ENCODE results near the gene PRSS36.
"Not testable (repeated sequence)": the region's sequence is repeated elsewhere in the genome, so short reads cannot be mapped to it uniquely, and the experiment has no call there.

PRSS36 gene

DNA sequence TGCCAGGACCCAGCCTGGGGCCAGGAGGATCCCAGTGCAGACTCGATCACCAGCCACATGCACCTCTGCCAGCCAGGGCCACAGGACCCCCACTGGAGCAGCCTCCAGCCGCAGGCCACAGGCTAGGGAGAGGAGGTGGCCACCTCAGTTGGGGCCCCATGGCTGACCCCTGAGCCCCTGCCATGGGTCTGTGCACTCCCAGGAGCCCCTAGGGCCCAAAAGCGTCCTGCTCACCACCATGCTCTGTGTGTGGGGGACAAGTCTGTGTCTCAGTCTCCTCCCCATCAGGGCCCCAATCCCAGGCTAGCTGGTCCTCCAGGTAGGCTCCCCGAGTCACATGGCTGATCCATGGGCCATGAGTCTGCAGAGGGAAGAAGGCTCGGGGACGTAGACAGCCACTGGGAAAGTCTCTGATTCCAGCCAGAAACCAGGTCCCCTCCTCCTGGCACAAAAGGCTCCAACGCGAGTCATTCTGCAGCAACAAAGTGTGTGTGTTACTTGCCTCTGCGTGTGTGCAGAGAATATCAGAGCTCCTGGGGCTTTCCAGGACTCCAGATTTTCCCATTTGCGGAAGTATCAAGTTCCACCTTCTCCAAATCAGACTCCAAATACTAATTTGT, 8.3 kb downstream of the PRSS36 start:
- no peak for DNase-seq

DNA sequence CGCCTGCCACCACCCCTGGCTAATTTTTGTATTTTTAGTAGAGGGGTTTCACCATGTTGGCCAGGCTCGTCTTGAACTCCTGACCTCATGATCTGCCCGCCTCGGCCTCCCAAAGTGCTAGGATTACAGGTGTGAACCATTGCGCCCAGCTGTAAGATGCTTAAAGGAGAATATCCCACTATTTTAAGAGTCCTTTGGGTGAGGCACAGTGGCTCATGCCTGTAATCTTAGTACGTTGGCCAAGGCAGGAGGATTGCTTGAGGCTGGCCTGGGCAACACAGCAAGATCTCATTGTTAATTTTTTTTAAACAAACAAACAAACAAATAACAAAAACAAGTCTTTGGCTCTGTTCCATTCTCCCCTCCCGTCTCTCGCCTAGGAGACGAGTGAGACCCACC, 8.8 kb downstream of the PRSS36 start:
- not testable (repeated sequence) for DNase-seq

DNA sequence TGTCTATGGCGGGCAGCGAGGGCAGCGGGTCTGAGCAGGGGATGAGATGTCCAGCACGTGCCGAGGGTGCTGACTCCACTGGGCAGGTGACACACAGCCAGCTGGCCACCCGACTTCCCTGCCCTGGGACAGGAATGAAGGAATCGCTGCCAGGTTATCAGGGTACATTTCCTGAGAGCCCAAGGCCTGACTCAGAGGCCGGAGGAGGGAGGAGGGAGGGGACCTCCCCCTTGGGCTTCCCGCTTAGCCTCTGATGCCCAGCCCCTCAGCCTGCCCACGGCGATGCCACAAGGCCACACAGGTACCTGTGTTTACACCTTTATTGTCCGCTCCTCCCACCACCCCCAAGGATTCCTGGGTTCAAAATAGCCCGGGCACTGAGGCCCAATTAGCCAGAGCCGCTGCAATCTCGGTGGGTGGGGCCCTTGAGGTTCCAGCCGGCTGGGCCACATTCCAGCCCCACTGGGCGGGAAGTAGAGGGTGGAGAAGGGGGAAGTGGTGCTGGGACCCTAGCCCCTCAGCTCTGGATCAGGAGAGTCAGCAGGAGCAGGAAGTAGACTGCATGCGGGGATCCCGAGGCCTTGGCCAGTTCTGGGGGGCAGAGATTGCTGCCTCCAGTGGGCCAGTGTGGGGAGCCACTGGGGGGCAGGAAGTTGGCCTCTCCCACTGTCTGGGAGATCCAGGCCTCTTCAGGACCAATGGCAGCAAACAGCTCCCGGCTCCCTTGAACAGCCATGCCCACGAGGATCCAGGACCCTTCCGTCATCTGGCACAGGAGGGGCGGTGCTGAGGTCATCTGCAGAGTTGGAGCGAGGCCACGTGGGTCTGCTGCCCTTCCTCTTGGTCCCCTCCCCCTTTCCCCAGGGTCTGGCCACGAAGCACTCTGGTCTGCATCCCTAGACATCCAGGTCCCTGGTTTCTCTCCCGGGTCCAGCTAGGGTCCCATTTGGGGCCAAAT, 11.0 kb downstream of the PRSS36 start:
- peak; percentile 42 for DNase-seq

DNA sequence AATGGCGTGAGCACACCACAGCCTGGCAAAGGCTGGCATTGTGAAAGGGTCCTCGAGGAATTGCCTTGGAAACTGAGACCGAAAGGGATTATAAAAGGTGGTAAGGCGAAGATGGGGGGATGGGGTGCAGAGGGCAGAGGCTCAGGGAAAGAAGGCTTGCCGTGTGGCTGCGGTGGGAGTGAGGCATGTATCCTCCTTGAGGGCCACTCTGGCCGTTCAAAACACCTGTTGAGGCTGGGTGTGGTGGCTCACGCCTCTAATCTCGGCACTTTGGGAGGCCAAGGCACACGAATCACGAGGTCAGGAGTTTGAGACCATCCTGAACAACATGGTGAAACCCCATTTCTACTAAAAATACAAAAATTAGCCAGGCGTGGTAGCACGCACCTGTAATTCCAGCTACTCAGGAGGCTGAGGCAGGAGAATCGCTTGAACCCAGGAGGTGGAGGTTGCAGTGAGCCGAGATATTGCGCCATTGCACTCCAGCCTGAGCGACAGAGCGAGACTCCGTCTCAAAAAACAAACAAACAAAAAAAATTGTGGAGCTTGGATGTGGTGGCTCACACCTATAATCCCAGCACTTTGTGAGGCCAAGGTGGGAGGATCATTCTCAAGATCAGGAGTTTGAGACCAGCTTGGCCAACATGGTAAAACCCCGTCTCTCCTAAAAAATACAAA, 12.9 kb downstream of the PRSS36 start:
- DNase-seq = not testable (repeated sequence)

DNA sequence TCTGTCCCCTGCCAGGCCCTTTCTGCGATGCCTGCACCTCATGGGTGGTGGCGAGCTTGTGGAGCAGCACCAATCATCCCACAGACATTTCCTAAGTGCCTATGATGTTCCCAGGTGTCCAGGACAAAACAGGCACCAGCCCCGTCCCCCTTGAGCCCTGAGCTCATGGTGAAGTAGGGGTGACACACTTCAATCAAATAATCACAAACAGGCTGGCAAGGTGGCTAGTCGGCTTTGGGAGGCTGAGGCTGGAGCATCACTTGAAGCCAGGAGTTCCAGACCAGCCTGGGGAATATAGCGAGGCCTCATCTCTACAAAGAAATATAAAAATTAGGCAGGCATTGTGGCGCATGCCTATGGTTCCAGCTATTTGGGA, 13.6 kb downstream of the PRSS36 start:
- DNase-seq = no peak

DNA sequence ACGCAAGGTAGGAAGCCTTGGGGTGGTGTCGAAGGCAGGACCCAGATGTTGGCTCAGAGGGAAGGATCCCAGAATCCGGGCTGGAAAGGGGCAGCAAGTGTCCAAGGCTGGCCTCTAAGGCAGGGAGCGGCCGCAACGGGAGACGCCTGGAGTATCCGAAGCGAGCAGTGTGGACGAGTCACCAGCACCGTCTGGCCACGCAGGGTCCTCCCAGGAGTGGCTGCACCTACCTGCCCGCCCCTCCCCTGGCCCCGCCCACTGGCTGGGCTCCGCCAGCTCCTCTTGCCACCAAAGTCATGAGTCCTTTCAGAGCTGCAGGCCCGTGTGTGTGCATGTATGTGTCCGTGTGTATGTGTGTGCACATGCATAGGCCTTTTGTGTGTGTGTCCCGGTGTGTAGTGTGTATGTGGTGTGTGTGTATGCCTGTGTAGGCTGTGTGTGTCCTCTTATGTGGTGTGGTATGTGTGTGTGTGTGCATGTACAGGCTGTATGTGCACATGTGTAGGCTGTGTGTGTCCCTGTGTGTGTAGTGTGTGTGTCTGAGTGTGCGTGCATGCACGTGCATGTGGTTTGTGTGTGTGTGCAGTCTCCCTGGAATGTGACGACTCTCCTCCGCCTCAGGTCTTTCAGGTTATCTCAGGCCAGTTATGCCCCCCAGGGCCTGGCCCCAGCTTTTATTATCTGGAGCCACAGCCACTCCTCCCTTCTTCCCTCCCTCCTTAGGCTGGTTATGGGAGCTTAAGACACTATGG, 14.2 kb downstream of the PRSS36 start, which contains the start of gene PRSS8:
Gene PRSS8, minus strand, starts transcription at position 193 of the 752 bp plus-strand sequence. CDS start 229 bp downstream, outside the sequence.
- DNase-seq = no peak

DNA sequence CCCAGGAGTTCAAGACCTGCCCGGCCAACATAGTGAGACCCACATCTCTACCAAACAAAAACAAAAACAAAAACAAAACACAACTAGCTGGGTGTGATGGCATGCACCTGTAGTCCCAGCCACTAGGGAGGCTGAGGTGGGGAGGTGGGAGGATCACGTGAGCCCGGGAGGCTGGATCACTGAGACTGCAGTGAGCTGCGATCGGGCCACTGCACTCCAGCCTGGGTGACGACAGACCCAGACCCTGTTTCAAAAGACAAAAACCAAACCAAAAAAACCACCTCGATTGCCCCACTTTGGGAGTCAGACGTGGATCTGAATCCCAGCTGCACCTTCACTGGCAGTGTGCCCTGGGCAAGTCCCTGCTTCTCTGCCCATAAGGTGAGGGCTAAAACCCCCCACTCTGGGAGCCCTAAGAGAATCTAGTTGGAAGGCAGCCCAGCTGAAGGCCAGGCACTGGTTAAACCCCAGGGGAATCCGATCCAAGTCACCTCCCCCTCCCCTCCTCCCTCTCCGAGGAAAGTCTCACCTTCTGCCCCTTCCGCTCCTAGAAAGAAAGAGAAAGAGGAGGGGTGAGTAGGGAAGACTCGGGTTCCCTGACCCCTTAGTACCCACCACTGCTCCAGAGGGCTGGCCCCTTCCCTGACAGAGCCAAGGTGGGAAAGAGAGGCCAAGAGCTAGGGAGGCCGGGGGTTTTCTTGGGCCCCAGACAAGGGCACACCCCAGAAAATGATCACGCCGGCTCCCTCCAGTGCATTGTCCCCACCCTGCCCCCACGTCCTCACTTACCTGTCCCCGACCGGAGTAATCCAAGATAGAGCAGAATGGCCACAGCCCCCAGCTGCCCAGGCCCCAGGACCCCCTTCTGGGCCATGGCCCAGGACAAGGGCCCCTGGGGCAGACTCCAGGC, 15.0 kb downstream of the PRSS36 start:
- DNase-seq = no peak

DNA sequence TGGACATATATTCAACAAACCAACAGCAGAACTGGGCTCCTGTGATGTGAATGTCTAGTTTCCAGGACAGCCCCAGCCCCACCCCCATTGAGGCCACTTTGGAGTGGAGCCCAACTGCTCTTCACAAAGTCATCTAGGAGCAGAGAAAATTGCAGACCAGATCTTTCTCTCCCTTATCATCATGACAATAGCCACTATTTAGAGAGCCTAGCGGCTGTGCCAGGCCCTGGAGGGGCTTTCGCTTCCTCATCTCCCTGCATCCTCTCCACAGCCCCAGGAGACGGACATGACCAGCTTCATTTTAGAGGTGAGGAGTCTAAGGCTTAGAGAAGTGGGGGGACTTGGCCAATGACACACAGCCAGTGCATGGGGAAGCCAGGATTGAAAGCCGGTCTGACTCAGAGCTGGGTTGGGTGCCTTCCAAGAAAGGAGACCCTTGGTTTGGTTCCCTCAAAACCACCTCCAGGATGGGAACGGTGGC, 15.7 kb downstream of the PRSS36 start:
- no peak for DNase-seq

DNA sequence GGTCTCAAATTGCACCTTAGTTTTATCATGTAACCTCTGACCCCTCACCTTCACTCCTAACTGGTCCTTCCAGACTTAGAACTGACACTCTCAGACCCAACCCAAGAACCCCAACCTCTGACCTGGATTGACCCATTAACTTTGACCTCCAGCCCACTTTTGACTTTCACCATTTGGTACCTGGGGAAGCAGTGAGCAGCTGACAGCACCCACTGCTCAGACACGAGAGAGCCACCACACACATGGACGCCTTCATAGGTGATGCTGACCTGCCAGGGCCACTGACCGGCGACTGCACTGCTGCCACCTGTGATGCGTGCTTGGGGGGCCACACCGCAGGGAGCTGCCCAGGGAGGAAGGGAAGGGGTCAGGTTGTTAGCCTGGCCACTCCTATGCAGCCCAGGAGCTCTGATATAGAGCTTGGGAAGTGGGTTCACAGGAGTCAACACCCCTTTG, 16.8 kb downstream of the PRSS36 start:
- DNase-seq = no peak

DNA sequence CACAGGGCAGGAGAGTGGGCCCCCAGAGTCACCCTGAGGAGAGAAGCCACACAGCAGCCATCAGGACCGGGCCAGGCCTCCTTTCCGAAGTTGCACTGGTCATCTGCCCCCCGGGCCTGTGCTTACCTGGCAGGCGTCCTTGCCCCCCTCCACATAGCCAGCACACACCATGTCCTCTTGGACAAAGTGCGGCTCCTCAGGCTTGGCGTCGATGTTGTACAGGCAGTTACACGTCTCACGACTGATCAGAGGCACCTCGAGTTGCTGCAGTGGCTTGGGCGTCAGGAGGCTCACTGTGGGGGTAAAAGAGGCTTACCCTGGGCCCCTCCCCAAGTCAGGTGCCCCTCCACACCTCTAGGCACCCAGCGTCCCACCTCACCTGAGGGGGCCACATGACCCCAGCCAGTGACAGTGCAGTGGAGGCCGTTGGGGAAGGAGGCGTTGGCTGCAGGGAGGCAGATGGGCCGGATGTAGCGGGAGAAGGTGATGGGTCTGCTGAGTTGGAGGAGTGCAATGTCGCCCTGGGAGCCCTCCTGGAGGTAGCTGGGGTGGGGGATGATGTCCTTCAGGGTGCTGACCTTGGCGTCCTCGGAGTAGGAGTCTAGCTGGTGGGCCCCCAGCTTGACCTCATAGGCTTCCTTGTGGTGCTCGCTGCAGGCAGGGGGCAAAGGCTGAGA, 17.4 kb downstream of the PRSS36 start:
- no peak for DNase-seq

DNA sequence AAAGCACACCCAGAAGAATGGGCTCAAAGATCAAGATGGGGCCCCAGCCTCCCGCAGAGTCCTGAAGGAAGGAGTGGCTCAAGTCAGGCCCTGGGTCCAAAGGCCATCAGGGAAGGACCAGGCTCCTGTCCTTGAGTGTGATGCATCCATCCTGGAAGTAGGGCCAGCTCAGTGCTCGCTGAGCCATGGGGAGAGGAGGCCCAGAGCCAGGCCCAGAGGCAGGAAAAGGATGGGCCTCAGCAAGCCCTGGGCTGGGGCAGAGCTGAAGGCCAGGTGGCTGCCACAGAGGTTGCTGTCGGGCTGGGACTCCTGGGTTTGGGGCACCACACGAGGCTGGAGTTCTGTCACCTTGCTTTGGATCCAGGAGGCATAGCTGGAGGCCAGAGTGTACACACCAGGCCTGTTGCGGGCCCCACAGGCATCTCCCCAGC, 18.0 kb downstream of the PRSS36 start:
- DNase-seq = no peak

DNA sequence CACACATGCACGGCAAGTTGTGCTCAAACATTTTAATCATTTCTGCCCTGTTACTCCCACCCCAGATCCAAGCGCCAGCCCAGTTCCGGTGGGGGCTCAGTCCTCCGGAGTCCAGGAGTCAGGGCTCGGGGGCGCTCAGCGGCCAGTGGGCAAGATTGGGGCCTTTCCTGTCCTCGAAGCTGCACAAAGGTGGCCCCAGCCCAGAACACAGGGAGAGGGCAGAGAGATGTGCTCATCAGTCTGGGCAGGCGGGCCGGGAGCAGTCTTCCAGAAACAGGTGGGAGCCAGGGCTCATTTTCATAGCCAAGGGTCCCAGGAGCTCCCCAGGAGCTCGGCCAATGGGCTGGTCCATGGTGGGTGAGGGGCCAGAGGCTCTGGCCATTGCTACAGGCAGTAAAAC, 18.4 kb downstream of the PRSS36 start:
- no peak for DNase-seq

DNA sequence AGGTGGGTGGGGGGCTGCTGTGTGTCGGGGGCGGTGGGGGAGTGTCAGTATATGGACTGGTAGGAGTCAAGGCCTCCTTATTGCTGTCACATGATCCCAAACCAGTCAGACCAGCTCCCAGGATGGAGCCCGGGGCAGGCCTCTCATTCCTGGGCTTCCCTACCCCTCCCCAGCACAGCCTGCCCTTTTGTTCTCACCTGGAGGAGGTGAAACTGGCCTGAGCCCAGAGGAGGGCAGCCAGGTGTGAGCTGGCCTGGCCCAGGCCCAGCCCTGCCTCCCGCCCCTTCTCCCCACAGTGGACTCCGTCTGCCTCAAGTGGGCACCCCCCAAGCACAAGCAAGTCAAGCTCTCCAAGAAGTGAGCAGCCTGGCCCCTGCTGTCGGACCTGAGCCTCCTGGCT, 19.0 kb downstream of the PRSS36 start:
- DNase-seq = no peak

DNA sequence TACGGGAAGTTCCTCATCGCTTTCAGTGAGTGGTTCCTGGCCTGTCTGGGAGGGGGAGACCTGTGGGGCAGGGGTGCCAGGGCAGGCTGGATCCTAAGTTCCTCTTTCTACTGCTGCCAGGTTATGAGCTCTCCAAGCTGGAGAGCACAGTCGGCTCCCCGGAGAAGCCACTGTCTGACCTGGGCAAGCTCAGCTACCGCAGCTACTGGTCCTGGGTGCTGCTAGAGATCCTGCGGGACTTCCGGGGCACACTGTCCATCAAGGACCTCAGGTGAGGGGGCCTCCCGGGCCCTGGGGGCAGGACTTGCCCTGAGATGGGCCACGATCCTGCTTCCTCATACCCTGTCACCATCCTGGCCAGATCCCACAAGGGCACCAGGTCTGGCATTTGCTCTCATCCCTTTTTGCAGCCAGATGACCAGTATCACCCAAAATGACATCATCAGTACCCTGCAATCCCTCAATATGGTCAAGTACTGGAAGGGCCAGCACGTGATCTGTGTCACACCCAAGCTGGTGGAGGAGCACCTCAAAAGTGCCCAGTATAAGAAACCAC, 19.5 kb downstream of the PRSS36 start:
- DNase-seq = no peak

DNA sequence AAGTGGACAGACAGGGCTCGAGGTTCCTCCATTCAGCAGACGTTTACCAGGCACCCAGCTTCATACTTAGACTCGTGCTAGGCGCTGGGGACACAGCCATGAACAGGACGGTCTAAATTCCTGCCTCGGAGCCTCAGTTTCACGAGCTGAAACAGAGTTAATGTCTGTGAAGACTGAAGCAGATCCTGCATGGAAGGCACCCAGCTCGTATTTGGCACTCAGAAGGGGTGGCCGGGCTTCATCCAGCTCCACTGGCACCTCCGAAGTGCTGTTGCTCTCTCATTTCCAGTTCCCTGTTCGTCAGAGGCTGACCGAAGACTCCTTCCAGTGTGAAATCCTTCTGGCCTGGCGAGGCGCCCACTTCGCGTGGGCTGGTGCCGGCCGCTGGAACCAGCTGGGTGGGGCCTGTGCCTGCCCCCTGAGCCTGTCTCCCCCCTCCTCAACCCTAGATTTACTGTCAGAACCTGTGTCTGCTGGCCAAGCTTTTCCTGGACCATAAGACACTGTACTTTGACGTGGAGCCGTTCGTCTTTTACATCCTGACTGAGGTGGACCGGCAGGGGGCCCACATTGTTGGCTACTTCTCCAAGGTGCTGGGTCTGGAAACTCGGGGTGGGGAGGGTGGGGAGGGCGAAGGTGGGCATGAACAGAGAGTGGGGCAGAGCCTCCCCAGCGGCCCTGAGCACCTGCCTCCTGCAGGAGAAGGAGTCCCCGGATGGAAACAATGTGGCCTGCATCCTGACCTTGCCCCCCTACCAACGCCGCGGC, 20.1 kb downstream of the PRSS36 start:
- no peak for DNase-seq

DNA sequence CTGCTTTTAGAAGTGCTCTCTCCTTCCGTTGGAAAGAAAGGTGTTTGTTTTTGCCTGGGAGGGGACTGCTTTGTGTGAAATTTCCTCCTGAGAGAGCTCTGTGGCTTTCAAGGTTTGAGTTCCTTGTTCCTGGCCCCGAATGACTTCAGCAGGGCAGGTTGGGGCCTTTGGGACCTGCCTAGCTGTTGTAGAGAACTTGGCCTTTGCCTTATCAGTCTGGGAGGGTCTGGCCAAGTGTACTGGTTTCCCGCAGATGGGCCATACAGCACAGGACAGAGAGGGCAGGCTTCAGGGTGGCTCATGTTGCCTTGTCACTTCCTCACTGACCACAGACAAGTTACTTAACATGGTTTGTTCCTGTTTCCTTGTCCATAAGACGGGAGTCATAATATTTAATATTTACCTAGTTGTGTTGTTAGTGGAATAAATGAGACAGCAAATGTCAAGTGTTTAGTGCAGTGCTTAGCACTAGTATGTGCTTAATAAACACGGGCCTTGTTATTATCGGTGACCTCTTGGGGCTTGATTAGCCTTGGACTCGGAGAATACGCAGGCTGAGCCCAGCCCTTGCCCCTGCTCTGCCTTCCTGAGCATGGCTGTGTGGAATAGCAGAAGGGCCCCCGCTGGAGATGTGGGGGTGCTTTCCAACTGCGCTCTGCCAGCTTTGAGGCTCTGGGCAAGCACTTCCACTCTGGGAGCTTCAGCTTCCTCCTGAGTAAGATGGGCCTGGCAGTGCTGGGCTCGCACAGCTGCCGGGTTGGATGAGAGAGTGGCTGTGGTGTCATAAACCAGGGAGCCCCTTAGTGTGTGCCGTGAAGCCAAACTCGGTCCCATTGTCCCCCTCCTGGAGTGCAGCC, 20.9 kb downstream of the PRSS36 start:
- no peak for DNase-seq

DNA sequence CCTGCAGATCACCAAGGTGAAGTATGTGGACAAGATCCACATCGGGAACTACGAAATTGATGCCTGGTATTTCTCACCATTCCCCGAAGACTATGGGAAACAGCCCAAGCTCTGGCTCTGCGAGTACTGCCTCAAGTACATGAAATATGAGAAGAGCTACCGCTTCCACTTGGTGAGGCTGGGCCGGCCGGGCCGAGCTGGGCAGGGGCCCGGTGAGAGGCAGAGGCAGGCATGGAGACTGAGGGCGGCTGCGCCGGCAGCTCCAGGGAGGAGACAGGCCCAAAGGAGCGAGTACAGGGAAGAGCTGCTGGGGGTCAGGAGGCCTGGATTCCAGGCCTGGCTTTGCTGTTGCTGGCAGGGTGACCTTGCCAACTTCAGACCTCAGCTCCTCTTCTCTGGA, 22.7 kb downstream of the PRSS36 start:
- DNase-seq = no peak

DNA sequence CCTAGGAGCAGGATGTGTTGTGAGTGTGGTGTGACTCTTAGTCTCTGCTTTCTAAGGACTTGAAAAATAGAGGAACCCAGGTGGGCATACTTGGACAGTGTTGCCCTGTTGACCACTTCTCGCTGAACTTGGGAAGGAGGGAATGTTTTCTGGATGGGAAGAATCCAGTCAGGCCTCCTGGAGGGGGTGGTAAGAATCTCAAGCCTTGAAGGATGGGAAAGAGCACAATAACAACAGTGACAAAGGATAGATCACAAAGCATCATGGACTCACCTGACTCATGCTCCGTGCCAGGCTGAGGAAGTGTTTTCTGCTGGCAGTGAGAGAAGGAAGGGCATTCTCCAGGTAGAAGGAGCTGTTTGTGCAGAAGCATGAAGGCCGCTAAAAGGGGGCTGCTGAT, 24.0 kb downstream of the PRSS36 start:
- no peak for DNase-seq

DNA sequence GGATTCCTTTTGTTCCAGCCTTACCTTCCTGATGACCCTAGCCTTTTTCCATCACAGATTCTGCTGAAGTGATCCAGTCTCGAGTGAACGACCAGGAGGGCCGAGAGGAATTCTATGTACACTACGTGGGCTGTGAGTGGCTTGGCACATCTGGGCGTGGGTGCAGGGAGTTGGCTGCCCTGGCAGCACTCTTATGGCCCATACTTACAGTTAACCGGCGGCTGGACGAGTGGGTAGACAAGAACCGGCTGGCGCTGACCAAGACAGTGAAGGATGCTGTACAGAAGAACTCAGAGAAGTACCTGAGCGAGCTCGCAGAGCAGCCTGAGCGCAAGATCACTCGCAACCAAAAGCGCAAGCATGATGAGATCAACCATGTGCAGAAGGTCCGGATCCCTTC, 29.7 kb downstream of the PRSS36 start:
- DNase-seq = no peak
